Stomach (tissue), 4 donors: ENCODE results near the gene RABGEF1.

Source experiments
- CTCF ChIP-seq, 7 experiments: fragments of 450-650 bp in 4 of 7; fragments of 200-600 bp in 3 of 7; sonication (generic) in 3 of 7; IDR thresholded peaks; one replicate each; pipeline ENCODE4 v1.5.1; 2016 to 2019; ENCODE audit warnings: antibody characterized with exemption in 7 of 7, control low read depth in 2 of 7, mild to moderate bottlenecking in 1 of 7
- EP300 ChIP-seq: sonication (generic); formaldehyde crosslinking; IDR thresholded peaks from one replicate; pipeline ENCODE4 v1.6.1; 2017; ENCODE audit warnings: antibody characterized with exemption
- POLR2AphosphoS5 ChIP-seq, 3 donors: sonication (generic); formaldehyde crosslinking; IDR thresholded peaks; one replicate each; pipeline ENCODE4 v1.6.1; 2016; ENCODE audit warnings: antibody characterized with exemption in 3 of 3

GRCh38 chr7:66859339-66859738 lies 118.8 kb downstream of the RABGEF1 start:
- TF ChIP-seq CTCF (IDR thresholded peaks at IDR 0.05) (no peak), EP300 (no peak), POLR2AphosphoS5 (IDR thresholded peaks at IDR 0.05) (no peak)
